HG03196 (cell line): ENCODE results near the gene PPP2R2D.
"Not testable (repeated sequence)": the region's sequence is repeated elsewhere in the genome, so short reads cannot be mapped to it uniquely, and the experiment has no call there.

Source experiments
- ATAC-seq: cut with Tn5 transposase; IDR thresholded peaks from one replicate; pipeline ENCODE4 v1.9.1; 2021; ENCODE audit not compliant: unreplicated experiment

The PPP2R2D gene

DNA sequence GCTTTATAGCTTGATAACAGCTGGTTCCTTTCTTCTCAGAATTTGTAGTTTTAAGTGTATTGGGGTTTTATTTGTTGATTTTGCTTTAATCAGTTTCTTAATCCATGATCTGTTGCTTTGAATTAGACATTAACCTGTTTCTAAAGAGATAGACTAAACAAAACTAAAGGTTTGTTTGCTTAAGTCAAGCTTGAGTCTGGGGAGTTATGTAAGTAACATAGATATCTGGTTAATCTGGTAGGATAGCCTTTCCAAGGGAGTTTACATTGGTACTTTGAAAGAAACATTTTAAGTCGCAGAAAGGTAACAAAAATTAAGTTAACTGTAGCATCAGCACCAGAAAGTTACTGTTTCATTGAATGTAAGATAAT, 5.4 kb downstream of the PPP2R2D start:
- ATAC-seq: no peak

GRCh38 chr10:131907679-131908078, 6.9 kb downstream of the PPP2R2D start:
- ATAC-seq: no peak

GRCh38 chr10:131908151-131908550, 7.3 kb downstream of the PPP2R2D start:
- no peak for ATAC-seq

GRCh38 chr10:131909014-131909808, 8.4 kb downstream of the PPP2R2D start:
- no peak for ATAC-seq

GRCh38 chr10:131909929-131910328, 9.1 kb downstream of the PPP2R2D start:
- no peak for ATAC-seq

GRCh38 chr10:131910663-131911314, 10.0 kb downstream of the PPP2R2D start:
- no peak for ATAC-seq

GRCh38 chr10:131911451-131911850, 10.6 kb downstream of the PPP2R2D start:
- no peak for ATAC-seq

- no peak for ATAC-seq
Observed at GRCh38 chr10:131912620-131913019, 11.8 kb downstream of the PPP2R2D start.

DNA sequence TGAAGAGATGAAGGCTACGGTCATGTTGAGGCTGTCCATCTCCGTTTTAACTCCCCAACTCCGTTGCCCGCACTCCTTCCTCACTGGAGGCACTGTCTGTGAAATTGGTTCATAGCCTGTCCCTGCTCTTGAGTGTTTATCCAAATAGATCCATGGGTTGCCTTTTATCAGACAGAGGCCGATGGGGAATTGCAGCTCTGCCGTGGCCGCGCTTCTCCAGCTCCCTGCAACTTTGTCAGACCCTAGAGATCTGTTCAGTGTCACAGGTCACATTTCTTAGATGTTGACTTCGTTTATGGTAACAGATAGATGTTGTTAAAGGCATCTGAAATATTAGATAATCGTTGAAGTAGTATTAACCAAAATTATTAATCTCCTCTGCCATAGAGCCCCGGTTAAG, 14.7 kb downstream of the PPP2R2D start:
- ATAC-seq: no peak

- no peak for ATAC-seq
Observed at GRCh38 chr10:131915990-131916766, 15.4 kb downstream of the PPP2R2D start.

- not testable (repeated sequence) for ATAC-seq
Observed at GRCh38 chr10:131916767-131917160, 16.0 kb downstream of the PPP2R2D start.

GRCh38 chr10:131917496-131917895, 16.7 kb downstream of the PPP2R2D start:
- ATAC-seq: not testable (repeated sequence)

GRCh38 chr10:131919461-131919860, 18.7 kb downstream of the PPP2R2D start:
- not testable (repeated sequence) for ATAC-seq

DNA sequence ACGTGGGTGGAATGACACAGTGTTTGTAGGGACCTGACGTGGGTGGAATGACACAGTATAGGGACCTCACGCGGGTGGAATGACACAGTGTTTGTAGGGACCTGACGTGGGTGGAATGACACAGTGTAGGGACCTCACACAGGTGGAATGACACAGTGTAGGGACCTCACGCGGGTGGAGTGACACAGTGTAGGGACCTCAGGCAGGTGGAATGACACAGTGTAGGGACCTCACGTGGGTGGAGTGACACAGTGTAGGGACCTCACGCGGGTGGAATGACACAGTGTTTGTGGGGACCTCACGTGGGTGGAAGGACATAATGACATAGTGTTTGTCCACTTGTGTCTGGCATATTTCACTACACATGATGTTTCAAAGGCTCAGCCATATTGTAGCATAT, 19.3 kb downstream of the PPP2R2D start:
- ATAC-seq: no peak

GRCh38 chr10:131920693-131921092, 19.9 kb downstream of the PPP2R2D start:
- ATAC-seq: no peak

DNA sequence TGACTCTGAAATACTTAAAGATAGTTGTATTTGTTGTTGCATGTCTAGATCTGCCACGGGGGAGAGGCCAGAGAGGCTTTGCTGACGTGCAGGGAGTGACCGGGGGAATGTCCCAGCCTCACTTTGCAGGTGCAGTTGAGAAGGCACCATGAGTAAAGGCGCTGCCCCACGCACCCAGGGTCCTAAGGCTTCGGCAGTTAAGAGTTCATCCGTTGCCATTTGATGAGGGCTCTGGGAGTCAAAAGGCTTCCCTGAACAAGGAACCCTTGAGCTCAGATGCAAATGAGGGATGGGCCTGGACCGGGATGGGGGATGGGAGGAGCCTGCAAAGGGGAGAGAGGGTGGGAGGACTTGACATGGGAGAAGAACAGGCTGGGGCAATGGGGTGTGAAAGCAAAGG, 20.4 kb downstream of the PPP2R2D start:
- ATAC-seq: no peak

DNA sequence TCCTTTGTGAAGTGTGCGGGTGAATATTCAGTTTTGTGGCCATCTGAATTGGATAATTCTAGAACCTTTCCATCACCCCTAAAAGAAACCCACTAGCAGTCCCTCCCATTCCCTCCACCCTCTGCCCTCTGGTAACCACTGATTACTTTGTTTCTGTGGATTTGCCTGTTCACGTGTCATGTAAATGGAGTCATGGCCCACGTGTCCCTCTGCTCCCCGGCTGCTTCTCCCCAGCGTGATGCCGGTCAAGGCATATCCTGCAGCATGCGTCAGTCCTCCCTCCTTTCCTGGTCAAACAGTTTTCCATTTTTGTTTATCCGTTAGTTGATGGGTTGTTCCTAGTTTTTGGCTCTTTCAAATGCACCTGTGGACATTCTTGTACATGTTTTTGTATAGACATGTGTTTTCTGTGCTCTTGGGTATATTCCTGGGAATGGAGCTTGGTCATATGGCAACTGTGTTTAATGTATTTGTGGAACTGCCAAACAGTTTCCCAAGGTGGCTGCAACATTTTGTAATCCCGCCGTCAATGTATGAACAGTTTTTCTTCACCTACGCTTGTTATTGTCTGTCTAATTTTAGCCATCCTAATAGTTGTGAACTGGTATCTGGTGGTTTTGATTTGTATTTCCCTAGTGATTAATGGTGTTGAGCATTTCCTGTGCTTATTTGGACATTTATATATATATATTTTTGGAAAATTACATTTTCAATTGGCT, 22.4 kb downstream of the PPP2R2D start:
- ATAC-seq: no peak

GRCh38 chr10:131925011-131925649, 24.3 kb downstream of the PPP2R2D start:
- no peak for ATAC-seq

- ATAC-seq: no peak
Observed at GRCh38 chr10:131925716-131926115, 24.9 kb downstream of the PPP2R2D start.

- no peak for ATAC-seq
Observed at GRCh38 chr10:131926253-131926652, 25.4 kb downstream of the PPP2R2D start.
